Measurements from ENCODE around the gene MC2R. TPM values are rescaled to one million over a fixed set of nuclear protein-coding genes. Genes with fewer than 3 reads are reported as not detected.

MC2R gene
- total RNA-seq, 1 donor from 2014 or later = not detected

DNA sequence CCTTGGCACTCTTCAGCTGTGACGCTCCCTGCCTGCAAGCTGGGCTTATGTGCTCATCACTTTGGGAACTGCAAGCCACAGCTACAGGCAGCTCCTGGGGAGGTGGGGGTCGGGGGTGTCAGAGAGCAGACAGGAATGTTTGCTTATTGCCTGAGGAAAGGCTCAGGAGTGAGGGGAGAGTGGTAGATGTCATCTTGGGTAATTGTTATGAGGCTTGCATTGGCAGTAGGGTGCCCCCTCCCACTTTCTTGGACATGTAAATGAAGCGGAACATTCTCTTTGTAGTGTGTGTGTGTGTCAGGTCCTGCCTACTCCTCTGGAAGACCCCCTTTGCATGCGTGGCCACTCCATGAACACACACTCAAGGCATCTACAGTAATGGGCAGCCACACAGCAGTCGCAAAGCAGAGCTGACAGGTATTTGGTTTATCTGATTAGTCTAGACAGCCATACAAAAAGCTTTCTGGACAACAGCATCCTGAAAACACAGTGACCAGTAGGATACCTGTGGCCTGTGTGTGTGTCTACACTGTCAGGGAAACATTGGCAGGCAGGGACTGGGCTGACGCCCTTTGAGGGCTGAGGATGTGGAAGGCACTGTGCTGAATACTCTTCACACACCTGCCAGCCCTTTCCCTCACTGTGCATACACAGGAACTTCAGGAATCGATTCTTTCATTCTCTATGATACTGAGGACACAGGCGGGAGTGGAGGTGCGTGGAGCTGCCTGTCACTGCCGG, 17.1 kb upstream of the MC2R start:
- Histone ChIP-seq H3F3A (ENCODE audit: low read depth) (no peaks in the 10 kb centered on the region), H3K36me3 (no peaks in the 10 kb centered on the region), H3K4me1 (no peaks in the 10 kb centered on the region), H3K4me3 (no peak overlapping the region), H3K27ac (no peak overlapping the region), H3K27me3 (no peaks in the 10 kb centered on the region), H3K9ac (no peak overlapping the region), H3K9me3 (ENCODE audit: low read depth) (no peaks in the 10 kb centered on the region), H3K79me2 (ENCODE audit: low read depth) (no peaks in the 10 kb centered on the region), H2AFZ (replicated peaks) (no peak overlapping the region), H4K20me1 (ENCODE audit: low read depth) (no peaks in the 10 kb centered on the region), H3K4me2 (no peak overlapping the region)
- Mint-ChIP-seq H3K36me3 (no peaks in the 10 kb centered on the region), H3K9me3 (peaks cover 3% of the 10 kb centered on the region), H3K4me1 (peaks cover 3% of the 10 kb centered on the region), H3K27me3 (ENCODE audit: insufficient read depth, low read depth) (no peaks in the 10 kb centered on the region), H3K4me3 (no peak overlapping the region), H3K27ac (no peak overlapping the region)
- DNase-seq (ENCODE audit: low spot score) = no peak
- TF ChIP-seq CTCF (IDR thresholded peaks at IDR 0.05) (no peak), EZH2phosphoT487 (IDR thresholded peaks at IDR 0.05) (no peak), EZH2 (IDR thresholded peaks at IDR 0.05) (no peak)

DNA sequence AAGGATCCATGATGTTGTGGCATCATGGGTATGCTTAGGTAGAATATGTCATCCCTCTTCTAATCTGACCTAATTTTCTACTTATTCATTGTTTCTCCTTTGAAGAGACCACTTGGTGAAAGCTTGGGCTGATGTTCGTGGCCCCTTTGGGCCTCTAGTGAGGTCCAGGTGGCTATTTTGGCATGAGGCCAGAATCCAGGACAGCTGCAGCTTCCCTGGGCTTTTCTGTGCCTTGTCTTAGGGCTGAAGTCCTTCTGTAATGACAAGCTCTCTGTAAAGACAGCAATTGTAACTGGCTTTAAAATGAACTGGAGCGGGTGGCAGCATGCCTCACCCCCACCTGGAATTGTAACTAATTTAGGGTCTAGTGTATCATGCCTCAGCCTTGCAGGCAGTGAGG, 15.6 kb upstream of the MC2R start:
- Histone ChIP-seq H3K27ac (no peak overlapping the region), H3K9ac (no peak overlapping the region), H3F3A (ENCODE audit: low read depth) (no peaks in the 10 kb centered on the region), H2AFZ (replicated peaks) (no peak overlapping the region), H3K27me3 (no peaks in the 10 kb centered on the region), H3K79me2 (ENCODE audit: low read depth) (no peaks in the 10 kb centered on the region), H3K4me1 (no peaks in the 10 kb centered on the region), H3K4me3 (no peak overlapping the region), H3K9me3 (ENCODE audit: low read depth) (no peaks in the 10 kb centered on the region), H3K4me2 (no peak overlapping the region), H3K36me3 (no peaks in the 10 kb centered on the region), H4K20me1 (ENCODE audit: low read depth) (no peaks in the 10 kb centered on the region)
- TF ChIP-seq EZH2 (IDR thresholded peaks at IDR 0.05) (no peak), EZH2phosphoT487 (IDR thresholded peaks at IDR 0.05) (no peak), CTCF (IDR thresholded peaks at IDR 0.05) (no peak)
- no peak for DNase-seq (ENCODE audit: low spot score)
- Mint-ChIP-seq H3K27ac (no peak overlapping the region), H3K36me3 (no peaks in the 10 kb centered on the region), H3K9me3 (peaks cover 3% of the 10 kb centered on the region), H3K4me1 (peaks cover 3% of the 10 kb centered on the region), H3K27me3 (ENCODE audit: insufficient read depth, low read depth) (no peaks in the 10 kb centered on the region), H3K4me3 (no peak overlapping the region)

- Histone ChIP-seq H3K36me3 (no peaks in the 10 kb centered on the region), H3K4me1 (peaks cover 4% of the 10 kb centered on the region), H3K4me3 (no peak overlapping the region), H3F3A (ENCODE audit: low read depth) (no peaks in the 10 kb centered on the region), H3K27ac (no peak overlapping the region), H3K4me2 (no peak overlapping the region), H3K9me3 (ENCODE audit: low read depth) (no peaks in the 10 kb centered on the region), H3K79me2 (ENCODE audit: low read depth) (no peaks in the 10 kb centered on the region), H4K20me1 (ENCODE audit: low read depth) (no peaks in the 10 kb centered on the region), H3K9ac (no peak overlapping the region), H2AFZ (replicated peaks) (no peak overlapping the region), H3K27me3 (no peaks in the 10 kb centered on the region)
- peaks cover 2% of the 10 kb centered on the region for H3K9me3 Mint-ChIP-seq
- H3K4me3 Mint-ChIP-seq = no peak overlapping the region
- DNase-seq (ENCODE audit: low spot score) = no peak
- no peaks in the 10 kb centered on the region for H3K36me3 Mint-ChIP-seq
- H3K27ac Mint-ChIP-seq = no peak overlapping the region
- TF ChIP-seq EZH2 (IDR thresholded peaks at IDR 0.05) (no peak), CTCF (IDR thresholded peaks at IDR 0.05) (no peak), EZH2phosphoT487 (IDR thresholded peaks at IDR 0.05) (no peak)
- H3K4me1 Mint-ChIP-seq = peaks cover 2% of the 10 kb centered on the region
- H3K27me3 Mint-ChIP-seq (ENCODE audit: insufficient read depth, low read depth) = peaks cover 2% of the 10 kb centered on the region
Observed at GRCh38 chr18:13923221-13923620, 7.9 kb upstream of the MC2R start.

Data from neural progenitor cell (in vitro differentiated cells).